Astrocyte of the spinal cord (primary cell): Measurements from ENCODE around the gene CPA1.

Source experiments
- DNase-seq: peaks from one replicate; pipeline ENCODE4 v3.0.0; 2011; ENCODE audit warnings: low read depth, low spot score
- H3K4me3 ChIP-seq: 2 replicates; pipeline ENCODE4 v1.5.1; 2011; ENCODE audit warnings: low read depth, mild to moderate bottlenecking, low read length, moderate library complexity
- in situ Hi-C: cut with HindIII; loops from 2 replicates; pipeline ENCODE4 v1.10.0; 2017; ENCODE audit warnings: low sequenced_read_pairs
- TF ChIP-seq, protein P1 (sequence below): IDR thresholded peaks from 2 replicates; pipeline ENCODE4 v1.5.1; 2012; ENCODE audit warnings: low read depth, mild to moderate bottlenecking, low read length, inconsistent platforms

Gene CPA1

DNA sequence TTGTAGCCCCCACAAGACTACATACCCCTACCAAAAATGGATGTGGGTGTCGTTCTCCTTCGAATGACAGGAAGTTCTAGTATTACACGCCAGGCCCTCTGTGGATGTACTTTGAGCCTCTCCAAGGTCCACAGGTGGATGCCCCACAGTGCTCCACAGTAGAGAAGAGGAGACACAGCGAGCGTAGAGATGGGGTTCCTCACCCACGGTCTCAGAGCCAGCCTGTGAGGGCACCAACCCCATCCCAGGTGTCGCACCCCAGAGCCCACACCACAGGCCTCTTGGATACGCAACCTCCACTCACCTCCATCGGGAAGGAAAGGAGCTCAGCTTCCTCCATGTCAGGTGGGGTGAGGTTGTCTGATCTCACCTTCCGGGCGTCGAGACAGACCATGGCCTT, 33.4 kb upstream of the CPA1 start:
- no peak for DNase-seq
- in situ Hi-C loops, result no loop called here
- TF ChIP-seq, protein P1, sequence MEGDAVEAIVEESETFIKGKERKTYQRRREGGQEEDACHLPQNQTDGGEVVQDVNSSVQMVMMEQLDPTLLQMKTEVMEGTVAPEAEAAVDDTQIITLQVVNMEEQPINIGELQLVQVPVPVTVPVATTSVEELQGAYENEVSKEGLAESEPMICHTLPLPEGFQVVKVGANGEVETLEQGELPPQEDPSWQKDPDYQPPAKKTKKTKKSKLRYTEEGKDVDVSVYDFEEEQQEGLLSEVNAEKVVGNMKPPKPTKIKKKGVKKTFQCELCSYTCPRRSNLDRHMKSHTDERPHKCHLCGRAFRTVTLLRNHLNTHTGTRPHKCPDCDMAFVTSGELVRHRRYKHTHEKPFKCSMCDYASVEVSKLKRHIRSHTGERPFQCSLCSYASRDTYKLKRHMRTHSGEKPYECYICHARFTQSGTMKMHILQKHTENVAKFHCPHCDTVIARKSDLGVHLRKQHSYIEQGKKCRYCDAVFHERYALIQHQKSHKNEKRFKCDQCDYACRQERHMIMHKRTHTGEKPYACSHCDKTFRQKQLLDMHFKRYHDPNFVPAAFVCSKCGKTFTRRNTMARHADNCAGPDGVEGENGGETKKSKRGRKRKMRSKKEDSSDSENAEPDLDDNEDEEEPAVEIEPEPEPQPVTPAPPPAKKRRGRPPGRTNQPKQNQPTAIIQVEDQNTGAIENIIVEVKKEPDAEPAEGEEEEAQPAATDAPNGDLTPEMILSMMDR, result no peak
- H3K4me3 ChIP-seq, result no peak overlapping the region

DNA sequence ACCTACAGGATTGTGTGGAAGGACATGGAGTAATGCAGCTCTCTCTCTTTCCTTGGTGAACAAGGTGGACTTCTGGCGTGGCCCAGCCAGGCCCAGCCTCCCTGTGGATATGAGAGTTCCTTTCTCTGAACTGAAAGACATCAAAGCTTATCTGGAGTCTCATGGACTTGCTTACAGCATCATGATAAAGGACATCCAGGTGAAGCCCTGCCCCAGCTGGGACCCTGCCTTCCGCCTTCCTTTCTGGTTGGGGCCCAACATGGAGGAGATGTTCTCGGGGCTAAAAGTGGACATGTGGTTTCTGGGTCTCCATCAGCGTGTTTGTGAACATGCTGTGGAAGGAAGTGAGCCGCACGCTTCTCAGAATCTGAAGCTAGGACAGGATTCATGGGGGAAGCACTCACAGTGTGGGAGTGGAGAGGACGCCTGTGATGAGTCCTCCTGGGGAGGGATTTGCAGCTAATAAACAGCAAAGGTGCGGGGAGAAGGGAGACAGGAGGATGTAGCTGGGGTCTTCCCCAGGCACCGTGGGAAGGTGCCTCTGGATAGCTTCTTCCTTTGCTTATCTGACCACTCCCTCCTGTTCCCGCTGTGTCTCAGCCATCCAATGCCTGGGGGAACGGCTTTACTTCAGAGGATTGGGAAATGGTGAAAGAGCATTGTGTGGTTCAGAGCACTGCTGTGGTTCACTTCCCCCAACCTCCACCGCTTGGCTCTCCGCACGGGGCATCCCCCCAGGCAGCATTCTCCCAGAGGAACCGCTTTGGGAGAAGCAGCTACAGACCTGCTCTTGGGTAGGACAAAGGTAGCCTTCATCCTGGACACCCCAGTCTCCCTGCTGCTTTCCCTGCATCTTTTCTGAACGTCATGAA, 30.1 kb upstream of the CPA1 start:
- DNase-seq, result no peak
- in situ Hi-C loops, result no loop called here
- TF ChIP-seq, protein P1, result no peak
- H3K4me3 ChIP-seq, result no peak overlapping the region

DNA sequence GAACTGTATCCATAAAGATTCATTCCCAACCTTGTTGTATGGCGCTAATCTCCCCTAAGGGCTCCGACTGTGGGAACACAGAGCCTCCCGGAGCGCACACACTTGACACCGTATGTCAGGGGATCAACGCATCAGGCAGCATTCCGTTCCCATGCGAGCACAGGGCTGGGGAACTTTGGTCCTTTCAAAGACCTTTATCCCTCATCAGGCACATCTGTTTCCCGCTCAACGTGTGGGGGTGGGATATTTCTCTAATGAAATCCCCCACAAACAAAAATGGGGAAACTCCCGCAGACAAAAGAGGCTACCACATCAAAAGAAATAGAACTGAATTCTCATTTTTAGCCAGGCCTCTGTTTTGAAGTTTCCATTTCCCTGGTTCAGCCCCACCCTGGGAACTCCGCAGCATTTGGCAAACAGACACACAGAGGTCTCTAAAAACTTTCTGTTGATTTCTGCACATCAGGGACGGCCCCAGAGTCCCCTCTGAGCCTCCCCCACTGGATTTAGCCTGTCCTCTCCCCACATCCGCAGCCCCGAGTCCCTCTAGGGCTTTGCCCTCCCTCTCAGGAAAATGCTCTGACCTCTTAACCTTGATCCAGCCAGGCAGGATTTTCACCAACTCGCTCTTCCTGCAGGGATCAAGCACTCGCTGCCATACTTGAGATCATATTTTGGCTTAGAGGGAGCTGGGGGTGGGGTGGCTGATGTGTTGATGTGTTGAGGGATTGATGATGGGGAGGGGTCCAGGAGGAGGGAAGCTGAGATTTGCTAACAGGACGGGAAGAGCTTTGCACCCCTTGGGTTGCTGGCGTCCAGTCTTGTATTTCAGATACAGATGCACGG, 29.1 kb upstream of the CPA1 start:
- in situ Hi-C loops, result no loop called here
- no peak for DNase-seq
- H3K4me3 ChIP-seq, result no peak overlapping the region
- TF ChIP-seq, protein P1, result no peak

DNA sequence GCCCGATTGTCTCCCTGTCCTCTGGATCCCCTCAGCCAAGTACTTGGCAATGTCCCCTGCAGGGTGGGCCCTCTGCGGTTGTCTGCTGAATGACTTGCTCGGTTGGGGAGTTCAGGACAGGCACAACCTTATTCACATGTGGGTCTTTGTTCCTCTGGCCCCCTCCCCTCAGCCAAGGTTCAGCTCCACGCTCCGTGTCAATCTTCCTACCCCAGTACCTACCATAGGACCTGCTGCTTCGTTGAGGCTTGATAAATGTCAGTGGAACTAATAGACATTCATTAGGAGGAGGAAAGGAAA, 28.6 kb upstream of the CPA1 start:
- in situ Hi-C loops, result no loop called here
- no peak overlapping the region for H3K4me3 ChIP-seq
- TF ChIP-seq, protein P1, result no peak
- no peak for DNase-seq

DNA sequence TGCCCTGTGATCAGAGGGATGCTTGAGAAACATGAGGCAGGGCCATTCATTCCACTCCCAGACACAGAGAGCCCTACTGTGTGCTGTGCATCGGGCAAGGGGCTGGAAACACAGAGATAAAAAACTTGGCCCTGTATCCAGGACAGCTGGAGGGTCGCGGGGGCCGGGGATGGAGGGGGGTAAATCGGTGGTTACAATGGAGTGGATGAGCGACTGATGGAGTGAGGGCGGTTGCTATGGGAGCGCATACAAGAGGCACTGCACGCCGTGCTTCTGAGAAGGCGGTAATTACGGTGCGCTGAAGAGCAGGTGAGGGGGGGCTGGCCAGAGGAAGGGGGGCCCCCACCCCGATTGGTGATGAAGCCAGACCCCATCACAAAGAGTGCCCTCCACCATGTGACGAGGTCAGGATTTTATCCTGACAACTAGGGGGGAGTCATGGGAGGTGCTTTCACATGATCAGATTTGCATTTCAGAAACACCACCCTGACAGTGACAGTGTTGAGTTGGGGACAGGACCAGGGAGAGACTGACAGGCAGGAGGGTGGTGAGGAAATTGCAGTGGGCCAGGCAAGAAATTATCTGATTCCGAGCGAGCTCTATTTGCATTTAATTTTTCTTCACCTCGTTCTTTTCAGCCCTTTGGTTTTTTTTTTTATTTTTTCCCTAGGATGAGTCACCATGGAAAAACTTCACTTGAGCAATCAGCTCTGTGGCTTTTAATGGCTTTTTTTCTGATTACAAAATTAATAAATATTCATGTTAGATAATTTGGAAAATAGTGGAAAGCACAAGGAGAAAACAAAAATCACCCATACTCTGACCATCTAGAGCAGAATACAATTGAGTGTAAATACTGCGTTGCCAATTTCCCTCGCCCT, 27.9 kb upstream of the CPA1 start:
- TF ChIP-seq, protein P1, result no peak
- H3K4me3 ChIP-seq, result peak overlapping the region; percentile 14
- in situ Hi-C loops, result no loop called here
- DNase-seq, result peak; percentile 74

DNA sequence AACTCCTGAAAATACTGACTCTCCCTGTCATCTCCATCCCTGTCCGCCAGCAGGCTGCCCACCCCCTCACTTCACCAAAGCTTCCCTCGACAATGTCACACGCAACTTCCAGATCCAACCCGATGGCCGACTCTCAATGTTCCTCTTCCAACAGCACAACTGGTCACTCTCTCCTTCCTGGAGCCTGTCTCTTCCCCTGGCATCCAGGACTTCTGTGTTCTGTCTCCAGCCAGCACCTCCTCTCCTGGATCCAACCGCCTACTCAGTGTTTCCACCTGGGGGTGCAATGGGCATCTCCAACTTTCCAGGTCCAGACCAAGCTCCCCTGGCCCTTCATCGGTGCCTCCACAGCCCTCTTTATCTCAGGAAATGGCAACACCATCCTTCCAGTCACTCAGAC, 27.1 kb upstream of the CPA1 start:
- in situ Hi-C loops, result no loop called here
- TF ChIP-seq, protein P1, result no peak
- H3K4me3 ChIP-seq, result no peak overlapping the region
- no peak for DNase-seq
